GM19397 (cell line): ENCODE results near the gene NOL12.

Experiments
- ATAC-seq: cut with Tn5 transposase; IDR thresholded peaks from one replicate; pipeline ENCODE4 v1.9.1; 2021; ENCODE audit warnings: mild to moderate bottlenecking, moderate library complexity; ENCODE audit not compliant: unreplicated experiment

NOL12 gene

GRCh38 chr22:37659066-37659896, 26.9 kb upstream of the NOL12 start:
- peak; percentile 19 for ATAC-seq

- ATAC-seq = no peak
Observed at GRCh38 chr22:37659897-37660708, 26.0 kb upstream of the NOL12 start.

- ATAC-seq = no peak
Observed at GRCh38 chr22:37660709-37661045, 25.5 kb upstream of the NOL12 start.

GRCh38 chr22:37661160-37661924, 24.8 kb upstream of the NOL12 start:
- no peak for ATAC-seq

GRCh38 chr22:37662039-37662438, 24.1 kb upstream of the NOL12 start:
- no peak for ATAC-seq

- ATAC-seq = no peak
Observed at GRCh38 chr22:37663521-37664140, 22.5 kb upstream of the NOL12 start.

- ATAC-seq = no peak
Observed at GRCh38 chr22:37664249-37665101, 21.7 kb upstream of the NOL12 start.

- ATAC-seq = no peak
Observed at GRCh38 chr22:37665487-37665886, 20.7 kb upstream of the NOL12 start.

- ATAC-seq = no peak
Observed at GRCh38 chr22:37669586-37669985, 16.6 kb upstream of the NOL12 start.

- ATAC-seq = no peak
Observed at GRCh38 chr22:37672206-37672919, 13.8 kb upstream of the NOL12 start.

GRCh38 chr22:37672920-37673455, 13.2 kb upstream of the NOL12 start:
- no peak for ATAC-seq

- ATAC-seq = no peak
Observed at GRCh38 chr22:37674248-37674647, 11.9 kb upstream of the NOL12 start.

- ATAC-seq = no peak
Observed at GRCh38 chr22:37674951-37675929, 10.9 kb upstream of the NOL12 start, which contains the start of gene LGALS1. Gene LGALS1, plus strand, starts transcription at chr22:37675636. Its CDS starts 67 bp downstream, at chr22:37675703.

GRCh38 chr22:37675930-37676735, 10.0 kb upstream of the NOL12 start:
- ATAC-seq = no peak

GRCh38 chr22:37676736-37677492, 9.2 kb upstream of the NOL12 start:
- ATAC-seq = peak; percentile 46

- ATAC-seq = peak; percentile 3
Observed at GRCh38 chr22:37677493-37677974, 8.6 kb upstream of the NOL12 start.
